Measurements from ENCODE around the gene EPB41L5. TPM values are rescaled to one million over a fixed set of nuclear protein-coding genes. Genes with fewer than 3 reads are reported as not detected.

Gene EPB41L5
- polyA plus RNA-seq, 4 donors = 10.6 to 34.6 (median 12.6) TPM

DNA sequence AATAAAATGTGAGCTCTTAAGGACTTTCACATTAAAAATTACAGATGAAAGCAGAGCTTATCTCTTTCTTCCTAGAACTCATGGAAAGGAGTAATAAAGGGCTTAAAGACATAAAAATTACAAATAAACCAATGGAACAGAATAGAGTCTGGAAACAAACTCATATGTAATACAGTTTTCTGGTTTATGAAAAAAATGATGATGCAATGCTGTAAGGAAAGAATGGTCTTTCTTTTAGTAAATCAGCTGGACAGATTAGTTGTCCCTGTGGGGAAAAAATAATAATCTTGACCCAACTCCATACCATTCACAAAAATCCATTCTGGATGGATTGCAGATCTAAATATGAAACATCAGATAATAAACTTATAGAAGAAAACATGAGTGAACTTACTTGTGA lies 156.1 kb downstream of the EPB41L5 start:
- FAIRE-seq (no peak), DNase-seq (no peak)
- no peak overlapping the region for H3K4me3 ChIP-seq (ENCODE audit: low read depth in 1 of 3, low read length in 3 of 3)
- H3K4me1 ChIP-seq (ENCODE audit: control insufficient read depth in 3 of 3, insufficient read depth in 2 of 3, low read depth in 1 of 3, low read length in 2 of 3) = no peaks in the 10 kb centered on the region
- peaks cover 0 to 4% (median 4%) of the 10 kb centered on the region in 3 donors for H3K36me3 ChIP-seq (ENCODE audit: control insufficient read depth in 3 of 3, insufficient read depth in 2 of 3, low read depth in 1 of 3, low read length in 3 of 3)
- H3K9me3 ChIP-seq (ENCODE audit: control insufficient read depth in 2 of 2, insufficient read depth in 1 of 2, low read depth in 1 of 2, low read length in 1 of 2) = no peaks in the 10 kb centered on the region
- H3K27me3 ChIP-seq (ENCODE audit: control insufficient read depth in 3 of 3, insufficient read depth in 3 of 3, low read length in 3 of 3) = no peaks in the 10 kb centered on the region
- H3K27ac ChIP-seq (ENCODE audit: low read depth in 1 of 3, low read length in 2 of 3) = no peak overlapping the region

- Histone ChIP-seq H3K9me3 (ENCODE audit: control insufficient read depth in 2 of 2, insufficient read depth in 1 of 2, low read depth in 1 of 2, low read length in 1 of 2) (no peaks in the 10 kb centered on the region), H3K4me3 (ENCODE audit: low read depth in 1 of 3, low read length in 3 of 3) (no peak overlapping the region), H3K27me3 (ENCODE audit: control insufficient read depth in 3 of 3, insufficient read depth in 3 of 3, low read length in 3 of 3) (no peaks in the 10 kb centered on the region), H3K4me1 (ENCODE audit: control insufficient read depth in 3 of 3, insufficient read depth in 2 of 3, low read depth in 1 of 3, low read length in 2 of 3) (no peaks in the 10 kb centered on the region), H3K27ac (ENCODE audit: low read depth in 1 of 3, low read length in 2 of 3) (no peak overlapping the region), H3K36me3 (ENCODE audit: control insufficient read depth in 3 of 3, insufficient read depth in 2 of 3, low read depth in 1 of 3, low read length in 3 of 3) (peaks cover 0 to 26% (median 4%) of the 10 kb centered on the region in 3 donors)
- WGBS, 3 donors = 30 to 47% (median 45%) methylated on average over 6 of the region's 6 CpGs
- FAIRE-seq (no peak), DNase-seq (peak; percentile 65 to 67)
These were observed 162.2 kb downstream of the EPB41L5 start for GRCh38 chr2:120174963-120175581.

DNA sequence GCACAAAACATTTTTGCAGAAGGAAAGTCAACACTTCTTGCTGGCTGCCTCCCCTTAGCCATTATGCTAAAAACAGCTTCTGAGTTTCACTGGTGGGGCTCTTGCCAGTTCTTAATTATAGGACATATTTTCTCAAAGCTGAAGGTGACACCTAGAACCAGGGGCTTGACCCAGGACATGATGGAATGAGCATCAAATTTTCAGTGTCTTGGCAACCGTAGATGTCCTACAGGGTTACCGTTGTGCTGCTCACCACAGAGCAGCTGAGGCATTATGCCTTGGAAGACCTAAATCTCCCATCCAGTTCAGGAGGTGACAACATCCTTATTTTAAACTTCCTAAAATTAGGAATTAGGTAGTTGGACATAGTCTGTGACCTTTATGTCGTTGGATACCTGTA lies 163.6 kb downstream of the EPB41L5 start:
- no peak overlapping the region for H3K4me3 ChIP-seq (ENCODE audit: low read depth in 1 of 3, low read length in 3 of 3)
- H3K36me3 ChIP-seq (ENCODE audit: control insufficient read depth in 3 of 3, insufficient read depth in 2 of 3, low read depth in 1 of 3, low read length in 3 of 3) = peaks cover 0 to 27% (median 4%) of the 10 kb centered on the region in 3 donors
- DNase-seq (no peak), FAIRE-seq (no peak)
- 71 to 87% (median 75%) methylated on average over 3 of the region's 3 CpGs for WGBS, 3 donors
- H3K27me3 ChIP-seq (ENCODE audit: control insufficient read depth in 3 of 3, insufficient read depth in 3 of 3, low read length in 3 of 3) = no peaks in the 10 kb centered on the region
- no peaks in the 10 kb centered on the region for H3K4me1 ChIP-seq (ENCODE audit: control insufficient read depth in 3 of 3, insufficient read depth in 2 of 3, low read depth in 1 of 3, low read length in 2 of 3)
- H3K9me3 ChIP-seq (ENCODE audit: control insufficient read depth in 2 of 2, insufficient read depth in 1 of 2, low read depth in 1 of 2, low read length in 1 of 2) = no peaks in the 10 kb centered on the region
- H3K27ac ChIP-seq (ENCODE audit: low read depth in 1 of 3, low read length in 2 of 3) = peak overlapping the region in 2 of 3 donors; percentile 63 to 79

DNA sequence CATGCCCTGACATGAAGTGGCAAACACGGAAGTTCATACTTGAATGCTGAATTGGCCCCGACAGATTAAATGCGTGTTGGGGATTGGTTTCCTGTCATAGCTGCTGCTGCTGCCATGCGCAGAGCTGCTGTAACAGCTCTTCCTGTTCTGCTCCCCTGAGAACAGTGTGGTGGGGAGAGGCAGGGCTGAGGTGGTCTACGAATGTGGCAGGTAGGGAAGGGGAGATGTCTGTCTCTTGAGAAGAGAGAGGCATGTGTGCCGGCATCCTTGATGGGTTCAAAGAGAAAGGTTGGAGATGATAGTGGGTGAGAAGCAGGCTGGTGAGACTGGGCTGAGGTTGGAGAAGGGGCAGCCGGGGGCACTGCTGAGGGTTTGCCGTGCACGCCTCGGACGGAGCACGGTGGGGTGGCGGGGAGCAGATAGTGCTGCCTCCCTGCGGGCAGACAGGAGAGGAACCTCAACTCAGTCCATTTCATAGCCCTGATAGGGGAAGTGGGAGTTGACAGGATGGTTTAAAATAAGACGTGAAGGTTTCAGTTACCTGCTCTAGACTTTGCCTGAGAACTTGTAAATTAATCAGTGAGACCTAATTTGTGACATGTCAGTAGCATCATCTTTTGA lies 164.2 kb downstream of the EPB41L5 start:
- Histone ChIP-seq H3K4me1 (ENCODE audit: control insufficient read depth in 3 of 3, insufficient read depth in 2 of 3, low read depth in 1 of 3, low read length in 2 of 3) (no peaks in the 10 kb centered on the region), H3K27ac (ENCODE audit: low read depth in 1 of 3, low read length in 2 of 3) (peak overlapping the region in 2 of 3 donors; percentile 63 to 79), H3K4me3 (ENCODE audit: low read depth in 1 of 3, low read length in 3 of 3) (peak overlapping the region in 1 of 3 donors; percentile 31), H3K9me3 (ENCODE audit: control insufficient read depth in 2 of 2, insufficient read depth in 1 of 2, low read depth in 1 of 2, low read length in 1 of 2) (no peaks in the 10 kb centered on the region), H3K36me3 (ENCODE audit: control insufficient read depth in 3 of 3, insufficient read depth in 2 of 3, low read depth in 1 of 3, low read length in 3 of 3) (peaks cover 0 to 30% (median 4%) of the 10 kb centered on the region in 3 donors), H3K27me3 (ENCODE audit: control insufficient read depth in 3 of 3, insufficient read depth in 3 of 3, low read length in 3 of 3) (no peaks in the 10 kb centered on the region)
- WGBS, 3 donors = 58 to 83% (median 67%) methylated on average over 15 of the region's 15 CpGs
- FAIRE-seq (no peak), DNase-seq (peak in 1 of 2 donors; percentile 64)

GRCh38 chr2:120177973-120178372 lies 165.1 kb downstream of the EPB41L5 start:
- FAIRE-seq (no peak), DNase-seq (no peak)
- Histone ChIP-seq H3K27ac (ENCODE audit: low read depth in 1 of 3, low read length in 2 of 3) (no peak overlapping the region), H3K36me3 (ENCODE audit: control insufficient read depth in 3 of 3, insufficient read depth in 2 of 3, low read depth in 1 of 3, low read length in 3 of 3) (peaks cover 0 to 30% (median 4%) of the 10 kb centered on the region in 3 donors), H3K4me3 (ENCODE audit: low read depth in 1 of 3, low read length in 3 of 3) (no peak overlapping the region), H3K9me3 (ENCODE audit: control insufficient read depth in 2 of 2, insufficient read depth in 1 of 2, low read depth in 1 of 2, low read length in 1 of 2) (no peaks in the 10 kb centered on the region), H3K27me3 (ENCODE audit: control insufficient read depth in 3 of 3, insufficient read depth in 3 of 3, low read length in 3 of 3) (no peaks in the 10 kb centered on the region), H3K4me1 (ENCODE audit: control insufficient read depth in 3 of 3, insufficient read depth in 2 of 3, low read depth in 1 of 3, low read length in 2 of 3) (no peaks in the 10 kb centered on the region)
- 88 to 91% (median 88%) methylated on average over 7 of the region's 7 CpGs for WGBS, 3 donors

GRCh38 chr2:120179396-120179795 lies 166.5 kb downstream of the EPB41L5 start:
- DNase-seq (no peak), FAIRE-seq (no peak)
- no peak overlapping the region for H3K4me3 ChIP-seq (ENCODE audit: low read depth in 1 of 3, low read length in 3 of 3)
- H3K9me3 ChIP-seq (ENCODE audit: control insufficient read depth in 2 of 2, insufficient read depth in 1 of 2, low read depth in 1 of 2, low read length in 1 of 2) = no peaks in the 10 kb centered on the region
- no peaks in the 10 kb centered on the region for H3K4me1 ChIP-seq (ENCODE audit: control insufficient read depth in 3 of 3, insufficient read depth in 2 of 3, low read depth in 1 of 3, low read length in 2 of 3)
- WGBS, 3 donors = 92 to 98% (median 94%) methylated on average over 3 of the region's 3 CpGs
- H3K27me3 ChIP-seq (ENCODE audit: control insufficient read depth in 3 of 3, insufficient read depth in 3 of 3, low read length in 3 of 3) = no peaks in the 10 kb centered on the region
- H3K27ac ChIP-seq (ENCODE audit: low read depth in 1 of 3, low read length in 2 of 3) = no peak overlapping the region
- peaks cover 0 to 26% (median 4%) of the 10 kb centered on the region in 3 donors for H3K36me3 ChIP-seq (ENCODE audit: control insufficient read depth in 3 of 3, insufficient read depth in 2 of 3, low read depth in 1 of 3, low read length in 3 of 3)

GRCh38 chr2:120180066-120180465 lies 167.2 kb downstream of the EPB41L5 start:
- H3K9me3 ChIP-seq (ENCODE audit: control insufficient read depth in 2 of 2, insufficient read depth in 1 of 2, low read depth in 1 of 2, low read length in 1 of 2) = no peaks in the 10 kb centered on the region
- no peak overlapping the region for H3K27ac ChIP-seq (ENCODE audit: low read depth in 1 of 3, low read length in 2 of 3)
- H3K4me3 ChIP-seq (ENCODE audit: low read depth in 1 of 3, low read length in 3 of 3) = no peak overlapping the region
- 91 to 97% (median 94%) methylated on average over 3 of the region's 3 CpGs for WGBS, 3 donors
- no peak for FAIRE-seq
- no peaks in the 10 kb centered on the region for H3K27me3 ChIP-seq (ENCODE audit: control insufficient read depth in 3 of 3, insufficient read depth in 3 of 3, low read length in 3 of 3)
- H3K36me3 ChIP-seq (ENCODE audit: control insufficient read depth in 3 of 3, insufficient read depth in 2 of 3, low read depth in 1 of 3, low read length in 3 of 3) = peaks cover 0 to 26% (median 6%) of the 10 kb centered on the region in 3 donors
- no peaks in the 10 kb centered on the region for H3K4me1 ChIP-seq (ENCODE audit: control insufficient read depth in 3 of 3, insufficient read depth in 2 of 3, low read depth in 1 of 3, low read length in 2 of 3)
- DNase-seq = no peak

GRCh38 chr2:120182019-120182560 lies 169.2 kb downstream of the EPB41L5 start:
- H3K27me3 ChIP-seq (ENCODE audit: control insufficient read depth in 3 of 3, insufficient read depth in 3 of 3, low read length in 3 of 3) = no peaks in the 10 kb centered on the region
- no peak for DNase-seq
- H3K9me3 ChIP-seq (ENCODE audit: control insufficient read depth in 2 of 2, insufficient read depth in 1 of 2, low read depth in 1 of 2, low read length in 1 of 2) = no peaks in the 10 kb centered on the region
- FAIRE-seq = no peak
- H3K4me3 ChIP-seq (ENCODE audit: low read depth in 1 of 3, low read length in 3 of 3) = no peak overlapping the region
- 52 to 73% (median 65%) methylated on average over 5 of the region's 5 CpGs for WGBS, 3 donors
- no peaks in the 10 kb centered on the region for H3K4me1 ChIP-seq (ENCODE audit: control insufficient read depth in 3 of 3, insufficient read depth in 2 of 3, low read depth in 1 of 3, low read length in 2 of 3)
- H3K36me3 ChIP-seq (ENCODE audit: control insufficient read depth in 3 of 3, insufficient read depth in 2 of 3, low read depth in 1 of 3, low read length in 3 of 3) = peaks cover 0 to 21% (median 2%) of the 10 kb centered on the region in 3 donors
- no peak overlapping the region for H3K27ac ChIP-seq (ENCODE audit: low read depth in 1 of 3, low read length in 2 of 3)
